HCT116 (cell line): Measurements from ENCODE around the gene SRL. TPM values are rescaled to one million over a fixed set of nuclear protein-coding genes. Genes with fewer than 3 reads are reported as not detected.
"Not testable (repeated sequence)": the region's sequence is repeated elsewhere in the genome, so short reads cannot be mapped to it uniquely, and the experiment has no call there.

Experiments
- ATAC-seq: fragments of 200-7000 bp; cut with Tn5 transposase; 2 replicates; pipeline ENCODE4 v1.9.1; 2020; ENCODE audit warnings: mild to moderate bottlenecking, moderate library complexity
- BruUV-seq: library from RNA; stranded (reverse); fragments of 400-500 nt; replicated peaks from 2 replicates; lab custom pipeline; 2021; lab: Mats Ljungman, UMichigan
- CTCF ChIA-PET: fragments of 300-600 bp; sonication (Branson Sonifier 250); formaldehyde crosslinking; loops from one replicate; lab custom pipeline; 2021; ENCODE audit warnings: antibody characterized with exemption; lab: Charles Lee
- POLR2A ChIA-PET: fragments of 300-600, 350-600 bp; sonication (Branson Sonifier 250); formaldehyde crosslinking; loops from one replicate; lab custom pipeline; 2021; ENCODE audit warnings: antibody characterized with exemption; lab: Charles Lee
- RAD21 ChIA-PET, 2 experiments: fragments of 300-600 bp; sonication (Branson Sonifier 250); formaldehyde crosslinking; loops; one replicate each; lab custom pipeline; 2023; ENCODE audit warnings: low total read pairs in 2 of 2; ENCODE audit not compliant: uncharacterized antibody in 2 of 2, unreplicated experiment in 2 of 2, low non-redundant PET in 1 of 2; lab: Charles Lee
- DNase-seq: peaks from one replicate; pipeline ENCODE4 v3.0.0-alpha.2; 2010; ENCODE audit warnings: low read depth, low spot score
- H2AFZ ChIP-seq: fragments of 200-600 bp; shearing (Covaris generic), sonication (generic); 2 replicates; pipeline ENCODE4 v1.6.1; 2017; ENCODE audit warnings: low read depth, mixed run types, mixed read lengths, antibody characterized with exemption, low read length; ENCODE audit not compliant: poor library complexity, severe bottlenecking
- H3K27ac ChIP-seq: 2 replicates; pipeline ENCODE4 v1.5.1; 2012; ENCODE audit warnings: low read depth, low read length
- H3K27me3 ChIP-seq: fragments of 200-600 bp; sonication (generic); 2 replicates; pipeline ENCODE4 v1.6.1; 2016; ENCODE audit warnings: mixed run types, low read length, mixed read lengths; ENCODE audit not compliant: insufficient read depth
- H3K36me3 ChIP-seq, 2 experiments: fragments of 200-500 bp in 1 of 2; fragments of 200-600 bp in 1 of 2; sonication (Bioruptor generic) in 1 of 2; sonication (generic) in 1 of 2; 2 replicates each; pipeline versions ENCODE4 v1.5.1 to v1.6.1; 2014 to 2016; ENCODE audit warnings: low read length in 2 of 2, inconsistent platforms in 1 of 2, mixed read lengths in 1 of 2, mixed run types in 1 of 2; ENCODE audit not compliant: insufficient read depth in 2 of 2, control insufficient read depth in 1 of 2
- H3K4me1 ChIP-seq, 2 experiments: fragments of 200-600 bp in 1 of 2; sonication (generic) in 1 of 2; 2 replicates each; pipeline versions ENCODE4 v1.5.1 to v1.6.1; 2012 to 2017; ENCODE audit warnings: low read length in 2 of 2, inconsistent platforms in 1 of 2, mild to moderate bottlenecking in 1 of 2, mixed read lengths in 1 of 2, mixed run types in 1 of 2, moderate library complexity in 1 of 2; ENCODE audit not compliant: insufficient read depth in 2 of 2, control insufficient read depth in 1 of 2
- H3K4me2 ChIP-seq: fragments of 200-600 bp; sonication (generic); 2 replicates; pipeline ENCODE4 v1.6.1; 2017; ENCODE audit warnings: mixed run types, low read length, mixed read lengths
- H3K4me3 ChIP-seq, 2 experiments: fragments of 200-600 bp in 1 of 2; sonication (generic) in 1 of 2; replicated peaks in 1 of 2; 2 replicates each; pipeline ENCODE4 v1.5.1; 2011 to 2016; ENCODE audit warnings: low read length in 2 of 2, control low read depth in 1 of 2, low read depth in 1 of 2, mild to moderate bottlenecking in 1 of 2, mixed read lengths in 1 of 2, mixed run types in 1 of 2
- H3K79me2 ChIP-seq: fragments of 200-600 bp; sonication (generic); 2 replicates; pipeline ENCODE4 v1.6.1; 2017; ENCODE audit warnings: mild to moderate bottlenecking, mixed run types, low read length, moderate library complexity, mixed read lengths; ENCODE audit not compliant: insufficient read depth
- H3K9ac ChIP-seq: fragments of 200-600 bp; sonication (generic); 2 replicates; pipeline ENCODE4 v1.6.1; 2016; ENCODE audit warnings: low read length, mixed read lengths
- H3K9me2 ChIP-seq: fragments of 200-600 bp; sonication (generic), shearing (Covaris generic); 2 replicates; pipeline ENCODE4 v1.6.1; 2017; ENCODE audit warnings: mixed run types, mild to moderate bottlenecking, moderate library complexity; ENCODE audit not compliant: insufficient read depth
- H3K9me3 ChIP-seq, 2 experiments: fragments of 200-500 bp in 1 of 2; fragments of 200-600 bp in 1 of 2; sonication (Bioruptor generic) in 1 of 2; sonication (generic) in 1 of 2; 2 replicates each; pipeline ENCODE4 v1.6.1; 2014 to 2017; ENCODE audit warnings: low read length in 2 of 2, mixed read lengths in 2 of 2, inconsistent platforms in 1 of 2, low read depth in 1 of 2, mild to moderate bottlenecking in 1 of 2, mixed run types in 1 of 2, moderate library complexity in 1 of 2; ENCODE audit not compliant: control insufficient read depth in 1 of 2, insufficient read depth in 1 of 2
- H4K20me1 ChIP-seq: fragments of 200-600 bp; sonication (generic), shearing (Covaris generic); 2 replicates; pipeline ENCODE4 v1.6.1; 2017; ENCODE audit warnings: mixed run types, mild to moderate bottlenecking, moderate library complexity; ENCODE audit not compliant: insufficient read depth
- CBX3 ChIP-seq: IDR thresholded peaks from 2 replicates; pipeline ENCODE4 v1.6.1; 2012; ENCODE audit warnings: low read depth
- CEBPB ChIP-seq: IDR thresholded peaks from 2 replicates; pipeline ENCODE4 v1.6.1; 2012; ENCODE audit warnings: low read depth
- CTCF ChIP-seq, 3 experiments: fragments of 200-600 bp in 1 of 3; sonication (generic) in 1 of 3; IDR thresholded peaks in 2 of 3; conservative IDR thresholded peaks in 1 of 3; 2 replicates each; pipeline ENCODE4 v1.5.1; 2012 to 2017; ENCODE audit warnings: low read depth in 2 of 3, low read length in 2 of 3, antibody characterized with exemption in 1 of 3, borderline replicate concordance in 1 of 3, control low read depth in 1 of 3, mild to moderate bottlenecking in 1 of 3, mixed read lengths in 1 of 3, mixed run types in 1 of 3, moderate library complexity in 1 of 3; ENCODE audit not compliant: insufficient read depth in 1 of 3
- ELF1 ChIP-seq: IDR thresholded peaks from 2 replicates; pipeline ENCODE4 v1.6.1; 2012; ENCODE audit warnings: low read depth, borderline replicate concordance
- EZH2 ChIP-seq: fragments of 200-600 bp; sonication (generic); IDR thresholded peaks from 2 replicates; pipeline ENCODE4 v1.6.1; 2017; ENCODE audit warnings: antibody characterized with exemption, mixed run types
- EZH2phosphoT487 ChIP-seq: fragments of 200-600 bp; IDR thresholded peaks from 2 replicates; pipeline ENCODE4 v1.6.1; 2018; ENCODE audit warnings: antibody characterized with exemption, borderline replicate concordance
- FOSL1 ChIP-seq: IDR thresholded peaks from 2 replicates; pipeline ENCODE4 v1.6.1; 2012; ENCODE audit warnings: low read depth
- JUND ChIP-seq: IDR thresholded peaks from 2 replicates; pipeline ENCODE4 v1.6.1; 2012
- POLR2A ChIP-seq: IDR thresholded peaks from 2 replicates; pipeline ENCODE4 v1.7.0; 2011; ENCODE audit warnings: borderline replicate concordance; ENCODE audit not compliant: insufficient read depth, insufficient read length; ENCODE audit errors: extremely low read depth
- POLR2AphosphoS5 ChIP-seq: IDR thresholded peaks from 2 replicates; pipeline ENCODE4 v1.6.1; 2011; ENCODE audit warnings: mild to moderate bottlenecking, low read depth, low read length, moderate library complexity
- SIN3A ChIP-seq: IDR thresholded peaks from 2 replicates; pipeline ENCODE4 v1.6.1; 2012; ENCODE audit warnings: low read depth
- SP1 ChIP-seq: IDR thresholded peaks from 2 replicates; pipeline ENCODE4 v1.6.1; 2012; ENCODE audit warnings: low read depth
- SRF ChIP-seq: IDR thresholded peaks from 2 replicates; pipeline ENCODE4 v1.6.1; 2012; ENCODE audit warnings: low read depth
- ZBTB33 ChIP-seq: IDR thresholded peaks from 2 replicates; pipeline ENCODE4 v1.6.1; 2011; ENCODE audit warnings: mild to moderate bottlenecking, low read length, moderate library complexity; ENCODE audit not compliant: insufficient replicate concordance; ENCODE audit errors: extremely low read depth
- ZFX ChIP-seq: fragments of 450-650 bp; IDR thresholded peaks from 2 replicates; pipeline ENCODE4 v1.6.1; 2017
- ZNF274 ChIP-seq: fragments of 200-500 bp; sonication (Bioruptor generic); IDR thresholded peaks from 2 replicates; pipeline ENCODE4 v1.6.1; 2014; ENCODE audit warnings: mild to moderate bottlenecking, low read depth, low read length, inconsistent platforms
- intact Hi-C: fragments of 100-400 bp; cut with micrococcal nuclease; formaldehyde crosslinking; loops from 2 replicates; pipeline ENCODE4 v1.10.0; 2022
- total RNA-seq: library from RNA; stranded (reverse); gene quantifications from one replicate; pipeline ENCODE4 v1.2.1, GENCODE V29; 2021; ENCODE audit not compliant: unreplicated experiment
- TF ChIP-seq, protein P1 (sequence below): IDR thresholded peaks from 2 replicates; pipeline ENCODE4 v1.6.1; 2012
- TF ChIP-seq, protein P2 (sequence below): IDR thresholded peaks from 2 replicates; pipeline ENCODE4 v1.6.1; 2012

SRL gene
- total RNA-seq, 1 experiment from 2014 or later: not detected

DNA sequence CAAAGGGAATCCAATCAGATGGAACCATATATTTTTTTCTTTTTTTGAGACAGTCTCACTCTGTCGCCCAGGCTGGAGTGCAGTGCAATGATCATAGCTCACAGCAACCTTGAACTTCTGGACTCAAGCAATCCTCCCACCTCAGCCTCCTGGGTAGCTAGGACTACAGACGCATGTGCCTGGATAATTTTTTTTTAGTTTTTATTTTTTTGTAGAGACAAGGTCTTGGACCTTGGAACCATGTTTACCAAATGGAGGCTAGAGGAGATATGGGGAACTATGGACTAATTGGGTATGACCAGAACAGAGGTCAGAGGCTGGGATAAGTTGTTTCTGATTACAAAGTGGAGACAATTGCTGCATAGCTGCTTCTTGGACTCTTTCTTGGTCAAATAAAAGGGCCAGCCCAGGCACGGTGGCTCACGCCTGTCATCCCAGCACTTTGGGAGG, 84.5 kb downstream of the SRL start:
- CTCF ChIA-PET: interaction anchor here (1.2 kb wide), 1 partner anchor 97 kb away, joined by 4 read pairs; no protein-coding TSS in a partner anchor
- no peak overlapping the region for H3K4me2 ChIP-seq

GRCh38 chr16:4156503-4156902, 85.4 kb downstream of the SRL start:
- H3K9me3 ChIP-seq, H3K79me2 ChIP-seq, H3K4me1 ChIP-seq, H3K4me2 ChIP-seq, RAD21 ChIA-PET, DNase-seq, POLR2A ChIA-PET, intact Hi-C loops, BruUV-seq, H3K27me3 ChIP-seq, H3K36me3 ChIP-seq, H2AFZ ChIP-seq, H3K9ac ChIP-seq, H3K4me3 ChIP-seq, H3K27ac ChIP-seq, ATAC-seq, H4K20me1 ChIP-seq, H3K9me2 ChIP-seq: not testable (repeated sequence)
- CTCF ChIA-PET: interaction anchor here (1.2 kb wide), 1 partner anchor 97 kb away, joined by 4 read pairs; no protein-coding TSS in a partner anchor

More for the DNA sequence above, 84.5 kb downstream of the SRL start:
- Histone ChIP-seq H3K9me2 (no peaks in the 10 kb centered on the region), H3K79me2 (no peaks in the 10 kb centered on the region), H3K9me3 (no peaks in the 10 kb centered on the region), H3K9ac (no peak overlapping the region), H3K36me3 (no peaks in the 10 kb centered on the region), H3K27me3 (no peaks in the 10 kb centered on the region), H3K4me1 (no peaks in the 10 kb centered on the region), H3K27ac (no peak overlapping the region), H4K20me1 (no peaks in the 10 kb centered on the region), H3K4me3 (no peak overlapping the region), H2AFZ (no peak overlapping the region)
- ChIA-PET RAD21 (no interaction called here), POLR2A (no interaction called here)
- TF ChIP-seq SP1: no peak
- no peak for TF ChIP-seq POLR2AphosphoS5
- TF ChIP-seq ELF1: no peak
- no peak for TF ChIP-seq FOSL1
- TF ChIP-seq EZH2: no peak
- TF ChIP-seq CBX3: no peak
- TF ChIP-seq, protein P1, sequence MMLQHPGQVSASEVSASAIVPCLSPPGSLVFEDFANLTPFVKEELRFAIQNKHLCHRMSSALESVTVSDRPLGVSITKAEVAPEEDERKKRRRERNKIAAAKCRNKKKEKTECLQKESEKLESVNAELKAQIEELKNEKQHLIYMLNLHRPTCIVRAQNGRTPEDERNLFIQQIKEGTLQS: no peak
- TF ChIP-seq EZH2phosphoT487: no peak
- TF ChIP-seq SIN3A: no peak
- TF ChIP-seq CEBPB: no peak
- TF ChIP-seq SRF: no peak
- TF ChIP-seq ZNF274: no peak
- TF ChIP-seq ZBTB33: no peak
- TF ChIP-seq ZFX: no peak
- TF ChIP-seq, protein P2, sequence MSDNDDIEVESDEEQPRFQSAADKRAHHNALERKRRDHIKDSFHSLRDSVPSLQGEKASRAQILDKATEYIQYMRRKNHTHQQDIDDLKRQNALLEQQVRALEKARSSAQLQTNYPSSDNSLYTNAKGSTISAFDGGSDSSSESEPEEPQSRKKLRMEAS: no peak
- no peak for TF ChIP-seq JUND
- TF ChIP-seq CTCF (IDR thresholded peaks at IDR 0.05 in 2 of 3, conservative IDR thresholded peaks at IDR 0.05 in 1 of 3; ENCODE audit: borderline replicate concordance in 1 of 3, insufficient read depth in 1 of 3, low read depth in 2 of 3, low read length in 2 of 3): no peak
- no peak for TF ChIP-seq POLR2A
- no TSS peak for BruUV-seq
- ATAC-seq (no peak), DNase-seq (no peak)
- intact Hi-C loops: no loop called here
